HG02981 (cell line): ENCODE measurements around the gene FREM3.

ENCODE experiments used
- ATAC-seq: cut with Tn5 transposase; IDR thresholded peaks from one replicate; pipeline ENCODE4 v1.9.1; 2021; ENCODE audit warnings: mild to moderate bottlenecking, moderate library complexity; ENCODE audit not compliant: unreplicated experiment

The FREM3 gene

GRCh38 chr4:143668930-143669552 is 31.4 kb downstream of the FREM3 start:
- peak; percentile 95 for ATAC-seq

GRCh38 chr4:143667461-143667860 is 33.0 kb downstream of the FREM3 start:
- ATAC-seq, result no peak

GRCh38 chr4:143658336-143658735 is 42.1 kb downstream of the FREM3 start:
- no peak for ATAC-seq

GRCh38 chr4:143654571-143654970 is 45.9 kb downstream of the FREM3 start:
- ATAC-seq, result no peak

- ATAC-seq, result no peak
These were observed 47.4 kb downstream of the FREM3 start for GRCh38 chr4:143653031-143653430.

GRCh38 chr4:143643399-143643798 is 57.1 kb downstream of the FREM3 start:
- ATAC-seq, result no peak

- ATAC-seq, result no peak
These were observed 57.9 kb downstream of the FREM3 start for GRCh38 chr4:143642611-143643010.

GRCh38 chr4:143641361-143641760 is 59.1 kb downstream of the FREM3 start:
- ATAC-seq, result no peak

- no peak for ATAC-seq
These were observed 65.7 kb downstream of the FREM3 start for GRCh38 chr4:143634763-143635162.

- ATAC-seq, result no peak
These were observed 66.6 kb downstream of the FREM3 start for GRCh38 chr4:143633833-143634232.

- ATAC-seq, result no peak
These were observed 74.2 kb downstream of the FREM3 start for GRCh38 chr4:143626134-143626911.

- ATAC-seq, result no peak
These were observed 74.8 kb downstream of the FREM3 start for GRCh38 chr4:143625632-143626031.

- ATAC-seq, result no peak
These were observed 76.6 kb downstream of the FREM3 start for GRCh38 chr4:143623896-143624295.

GRCh38 chr4:143618811-143619210 is 81.7 kb downstream of the FREM3 start:
- ATAC-seq, result no peak

- no peak for ATAC-seq
These were observed 82.3 kb downstream of the FREM3 start for GRCh38 chr4:143617994-143618679.

- ATAC-seq, result peak; percentile 93
These were observed 83.7 kb downstream of the FREM3 start for GRCh38 chr4:143616771-143617170.

GRCh38 chr4:143609492-143609891 is 91.0 kb downstream of the FREM3 start:
- ATAC-seq, result no peak

- ATAC-seq, result no peak
These were observed 94.0 kb downstream of the FREM3 start for GRCh38 chr4:143606480-143606879.

- ATAC-seq, result no peak
These were observed 100.6 kb downstream of the FREM3 start for GRCh38 chr4:143599827-143600226.

- no peak for ATAC-seq
These were observed 101.7 kb downstream of the FREM3 start for GRCh38 chr4:143598816-143599215.

GRCh38 chr4:143597276-143597675 is 103.2 kb downstream of the FREM3 start:
- ATAC-seq, result no peak

GRCh38 chr4:143587703-143588102 is 112.8 kb downstream of the FREM3 start:
- no peak for ATAC-seq
